Esophagus muscularis mucosa (tissue), 4 donors: ENCODE data around the gene PRPF31.

Source experiments
- EP300 ChIP-seq: sonication (generic); formaldehyde crosslinking; IDR thresholded peaks from one replicate; pipeline ENCODE4 v1.6.1; 2017; ENCODE audit warnings: antibody characterized with exemption
- POLR2A ChIP-seq: fragments of 450-650 bp; IDR thresholded peaks from one replicate; pipeline ENCODE4 v1.6.1; 2017; ENCODE audit warnings: antibody characterized with exemption, moderate library complexity, mild to moderate bottlenecking, low read depth
- POLR2AphosphoS5 ChIP-seq, 2 donors: sonication (generic); formaldehyde crosslinking; IDR thresholded peaks; one replicate each; pipeline ENCODE4 v1.6.1; 2017; ENCODE audit warnings: antibody characterized with exemption in 2 of 2
- TF ChIP-seq, protein P1 (sequence below), 3 experiments: fragments of 200-600 bp in 2 of 3; fragments of 450-650 bp in 1 of 3; sonication (generic) in 2 of 3; IDR thresholded peaks; one replicate each; pipeline ENCODE4 v1.5.1; 2017 to 2019; ENCODE audit warnings: antibody characterized with exemption in 3 of 3, mild to moderate bottlenecking in 2 of 3, moderate library complexity in 1 of 3

DNA sequence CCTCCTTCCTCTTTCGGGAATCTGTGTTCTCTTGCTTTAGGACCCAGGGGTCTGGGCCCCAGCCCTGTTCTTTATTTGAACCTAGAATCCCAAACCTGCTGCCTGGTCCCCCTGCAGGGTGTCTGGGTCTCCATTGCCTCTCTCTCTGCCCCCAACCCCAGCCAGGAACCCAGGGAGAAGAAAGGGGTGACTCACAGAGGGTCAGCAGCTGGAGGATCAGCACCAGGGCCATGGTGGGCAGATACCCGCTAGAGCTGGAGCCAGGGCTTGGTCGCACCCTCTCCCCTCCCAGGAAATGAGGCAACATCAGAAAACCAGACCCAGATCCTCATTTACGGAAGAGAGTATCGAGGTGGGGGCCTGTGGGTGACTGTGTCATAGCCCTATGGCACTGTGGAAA is 15.0 kb upstream of the PRPF31 start, which contains the start of gene OSCAR:
- TF ChIP-seq POLR2AphosphoS5 (IDR thresholded peaks at IDR 0.05) (no peak), EP300 (no peak), POLR2A (no peak)
- TF ChIP-seq, protein P1, sequence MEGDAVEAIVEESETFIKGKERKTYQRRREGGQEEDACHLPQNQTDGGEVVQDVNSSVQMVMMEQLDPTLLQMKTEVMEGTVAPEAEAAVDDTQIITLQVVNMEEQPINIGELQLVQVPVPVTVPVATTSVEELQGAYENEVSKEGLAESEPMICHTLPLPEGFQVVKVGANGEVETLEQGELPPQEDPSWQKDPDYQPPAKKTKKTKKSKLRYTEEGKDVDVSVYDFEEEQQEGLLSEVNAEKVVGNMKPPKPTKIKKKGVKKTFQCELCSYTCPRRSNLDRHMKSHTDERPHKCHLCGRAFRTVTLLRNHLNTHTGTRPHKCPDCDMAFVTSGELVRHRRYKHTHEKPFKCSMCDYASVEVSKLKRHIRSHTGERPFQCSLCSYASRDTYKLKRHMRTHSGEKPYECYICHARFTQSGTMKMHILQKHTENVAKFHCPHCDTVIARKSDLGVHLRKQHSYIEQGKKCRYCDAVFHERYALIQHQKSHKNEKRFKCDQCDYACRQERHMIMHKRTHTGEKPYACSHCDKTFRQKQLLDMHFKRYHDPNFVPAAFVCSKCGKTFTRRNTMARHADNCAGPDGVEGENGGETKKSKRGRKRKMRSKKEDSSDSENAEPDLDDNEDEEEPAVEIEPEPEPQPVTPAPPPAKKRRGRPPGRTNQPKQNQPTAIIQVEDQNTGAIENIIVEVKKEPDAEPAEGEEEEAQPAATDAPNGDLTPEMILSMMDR (IDR thresholded peaks at IDR 0.05), result no peak
